Keratinocyte (primary cell): Measurements from ENCODE around the gene POMT1. TPM values are rescaled to one million over a fixed set of nuclear protein-coding genes. Genes with fewer than 3 reads are reported as not detected.
"Not testable (repeated sequence)": the region's sequence is repeated elsewhere in the genome, so short reads cannot be mapped to it uniquely, and the experiment has no call there.

Experiments used
- DNase-seq: peaks from one replicate; pipeline ENCODE4 v3.0.0-alpha.2; 2011; ENCODE audit warnings: low read depth, missing footprints, low spot score
- FAIRE-seq: peaks from 2 replicates; lab custom pipeline; 2011; peaks lifted over from hg19 to GRCh38; lab: Jason Lieb, UNC
- H2AFZ ChIP-seq: 2 replicates; pipeline ENCODE4 v1.6.0; 2012; ENCODE audit warnings: low read length, control low read depth, inconsistent platforms; ENCODE audit not compliant: control insufficient read depth
- H3K27ac ChIP-seq: 2 replicates; pipeline ENCODE4 v1.5.1; 2011; ENCODE audit warnings: low read length; ENCODE audit not compliant: control insufficient read depth, insufficient read depth
- H3K27me3 ChIP-seq: 3 replicates; pipeline ENCODE4 v1.6.0; 2011; ENCODE audit warnings: low read length; ENCODE audit not compliant: control insufficient read depth, insufficient read depth; ENCODE audit errors: extremely low read depth
- H3K36me3 ChIP-seq, 2 experiments: 2 replicates in 1 of 2; 3 replicates in 1 of 2; pipeline ENCODE4 v1.5.1; 2011; ENCODE audit warnings: low read length in 2 of 2, mild to moderate bottlenecking in 1 of 2; ENCODE audit not compliant: control insufficient read depth in 2 of 2, insufficient read depth in 2 of 2; ENCODE audit errors: extremely low read depth in 1 of 2
- H3K4me1 ChIP-seq: 3 replicates; pipeline ENCODE4 v1.5.1; 2011; ENCODE audit warnings: low read length; ENCODE audit not compliant: control insufficient read depth, insufficient read depth; ENCODE audit errors: extremely low read depth
- H3K4me2 ChIP-seq: 3 replicates; pipeline ENCODE4 v1.6.0; 2011; ENCODE audit warnings: low read depth, low read length; ENCODE audit not compliant: control insufficient read depth, insufficient read depth; ENCODE audit errors: extremely low read depth
- H3K4me3 ChIP-seq, 3 experiments: fragments of 200-600 bp in 1 of 3; sonication (generic) in 1 of 3; 2 replicates in 2 of 3; 3 replicates in 1 of 3; pipeline ENCODE4 v1.5.1; 2011 to 2016; ENCODE audit warnings: low read length in 3 of 3, mild to moderate bottlenecking in 3 of 3, control low read depth in 2 of 3, inconsistent platforms in 1 of 3, low read depth in 1 of 3, mixed read lengths in 1 of 3, mixed run types in 1 of 3, moderate library complexity in 1 of 3; ENCODE audit not compliant: control insufficient read depth in 2 of 3, insufficient read depth in 2 of 3; ENCODE audit errors: extremely low read depth in 1 of 3
- H3K79me2 ChIP-seq: 2 replicates; pipeline ENCODE4 v1.6.0; 2012; ENCODE audit warnings: low read length; ENCODE audit not compliant: control insufficient read depth, insufficient read depth
- H3K9ac ChIP-seq: 3 replicates; pipeline ENCODE4 v1.6.0; 2011; ENCODE audit warnings: low read length; ENCODE audit not compliant: control insufficient read depth, insufficient read depth; ENCODE audit errors: extremely low read depth
- H3K9me1 ChIP-seq: 3 replicates; pipeline ENCODE4 v1.6.0; 2011; ENCODE audit warnings: low read length; ENCODE audit not compliant: control insufficient read depth, insufficient read depth; ENCODE audit errors: extremely low read depth
- H3K9me3 ChIP-seq: 2 replicates; pipeline ENCODE4 v1.5.1; 2012; ENCODE audit warnings: low read depth, low read length; ENCODE audit not compliant: control insufficient read depth
- H4K20me1 ChIP-seq: 3 replicates; pipeline ENCODE4 v1.6.0; 2011; ENCODE audit warnings: low read length; ENCODE audit not compliant: control insufficient read depth, insufficient read depth; ENCODE audit errors: extremely low read depth
- CTCF ChIP-seq, 3 experiments: IDR thresholded peaks in 1 of 3; conservative IDR thresholded peaks in 1 of 3; optimal IDR thresholded peaks in 1 of 3; 2 replicates in 2 of 3; 3 replicates in 1 of 3; pipeline versions ENCODE3 to v1.5.1; 2011; ENCODE audit warnings: low read length in 3 of 3, mild to moderate bottlenecking in 3 of 3, moderate library complexity in 2 of 3, control low read depth in 1 of 3, inconsistent platforms in 1 of 3; ENCODE audit not compliant: insufficient read depth in 2 of 3; ENCODE audit errors: extremely low read depth in 1 of 3
- EZH2 ChIP-seq: IDR thresholded peaks from one replicate; pipeline ENCODE4 v1.6.1; 2012; ENCODE audit warnings: inconsistent platforms, mild to moderate bottlenecking, low read length, moderate library complexity
- dilution Hi-C: fragments of 300-500 bp; cut with MboI; formaldehyde crosslinking; loops from one replicate; pipeline ENCODE4 v1.7.0; 2020; ENCODE audit warnings: low sequenced_read_pairs; ENCODE audit not compliant: extremely low pct_ligation_motif_present
- polyA plus RNA-seq, 5 experiments: library from polyadenylated mRNA; depleted of rRNA in 3 of 5; stranded (reverse) in 3 of 5; stranded (forward) in 1 of 5; unstranded in 1 of 5; fragments of >200 nt; gene quantifications; 1 replicate in 1 of 5; 2 replicates in 3 of 5; 3 replicates in 1 of 5; pipeline versions ENCODE4 v1.2.1 to v1.2.3, GENCODE V29; 2011 to 2012; ENCODE audit warnings: missing spikeins in 2 of 5, low read depth in 1 of 5, low replicate concordance in 1 of 5

POMT1 gene
- polyA plus RNA-seq, 1 donor (not counting 4 experiments of a cell fraction or from before 2014, with no cell fraction given): 10.3 TPM

GRCh38 chr9:131545786-131546335 is 43.1 kb downstream of the POMT1 start:
- FAIRE-seq (no peak), DNase-seq (no peak)
- Histone ChIP-seq H3K4me3 (no peak overlapping the region), H3K9me1 (no peaks in the 10 kb centered on the region), H2AFZ (no peak overlapping the region), H3K9me3 (peaks cover 5% of the 10 kb centered on the region), H3K27ac (no peak overlapping the region), H3K4me1 (no peaks in the 10 kb centered on the region), H3K27me3 (peaks cover 43% of the 10 kb centered on the region), H3K4me2 (no peak overlapping the region), H3K36me3 (no peaks in the 10 kb centered on the region), H3K9ac (no peak overlapping the region), H4K20me1 (no peaks in the 10 kb centered on the region), H3K79me2 (no peaks in the 10 kb centered on the region)
- TF ChIP-seq EZH2 (peak; percentile 94), CTCF (optimal IDR thresholded peaks at IDR 0.05 in 1 of 3, IDR thresholded peaks at IDR 0.05 in 1 of 3, conservative IDR thresholded peaks at IDR 0.05 in 1 of 3; ENCODE audit: extremely low read depth in 1 of 3, insufficient read depth in 2 of 3, low read length in 3 of 3) (no peak)
- dilution Hi-C loops: no loop called here

GRCh38 chr9:131546336-131547084 is 43.8 kb downstream of the POMT1 start:
- no peaks in the 10 kb centered on the region for H3K4me1 ChIP-seq
- DNase-seq (no peak), FAIRE-seq (no peak)
- dilution Hi-C loops: no loop called here
- no peaks in the 10 kb centered on the region for H3K9me1 ChIP-seq
- H3K9me3 ChIP-seq: peaks cover 5% of the 10 kb centered on the region
- H3K9ac ChIP-seq: no peak overlapping the region
- H3K27ac ChIP-seq: no peak overlapping the region
- H3K4me2 ChIP-seq: peak overlapping the region; percentile 37
- H3K4me3 ChIP-seq: no peak overlapping the region
- peaks cover 43% of the 10 kb centered on the region for H3K27me3 ChIP-seq
- no peaks in the 10 kb centered on the region for H3K79me2 ChIP-seq
- TF ChIP-seq CTCF (optimal IDR thresholded peaks at IDR 0.05 in 1 of 3, IDR thresholded peaks at IDR 0.05 in 1 of 3, conservative IDR thresholded peaks at IDR 0.05 in 1 of 3; ENCODE audit: extremely low read depth in 1 of 3, insufficient read depth in 2 of 3, low read length in 3 of 3) (no peak), EZH2 (peak; percentile 73)
- no peak overlapping the region for H2AFZ ChIP-seq
- no peaks in the 10 kb centered on the region for H3K36me3 ChIP-seq
- no peaks in the 10 kb centered on the region for H4K20me1 ChIP-seq

GRCh38 chr9:131549186-131549585 is 46.5 kb downstream of the POMT1 start:
- H3K9me1 ChIP-seq, H3K9ac ChIP-seq, H3K9me3 ChIP-seq, FAIRE-seq, H2AFZ ChIP-seq, H3K4me2 ChIP-seq, dilution Hi-C loops, H4K20me1 ChIP-seq, H3K27ac ChIP-seq, H3K4me1 ChIP-seq, DNase-seq, H3K4me3 ChIP-seq, H3K36me3 ChIP-seq, H3K79me2 ChIP-seq: not testable (repeated sequence)
- H3K27me3 ChIP-seq: peaks cover 53% of the 10 kb centered on the region
